Heart right ventricle (tissue), 16 donors: Measurements from ENCODE around the gene WAPL. TPM values are rescaled to one million over a fixed set of nuclear protein-coding genes. Genes with fewer than 3 reads are reported as not detected.

Experiments used
- ATAC-seq, 8 donors: fragments of 200-7000 bp; cut with Tn5 transposase; one replicate each; pipeline ENCODE4 v1.9.1; 2020; ENCODE audit warnings: mild to moderate bottlenecking in 8 of 8, moderate library complexity in 8 of 8, moderate number of reproducible peaks in 1 of 8
- DNase-seq, 2 donors: peaks; one replicate each; pipeline ENCODE4 v3.0.0-alpha.2; 2020
- H3K27ac ChIP-seq, 10 donors: fragments of 200-600 bp; sonication (generic) in 2 of 10; one replicate each; pipeline versions ENCODE4 v1.5.0 to v1.8.0; 2020 to 2022; ENCODE audit warnings: mild to moderate bottlenecking in 3 of 10
- H3K27me3 ChIP-seq, 7 donors: fragments of 200-600 bp; one replicate each; pipeline ENCODE4 v1.8.0; 2021 to 2022; ENCODE audit warnings: mild to moderate bottlenecking in 2 of 7
- H3K36me3 ChIP-seq, 9 donors: fragments of 200-600 bp; sonication (generic) in 1 of 9; one replicate each; pipeline versions ENCODE4 v1.5.0 to v1.8.0; 2020 to 2022; ENCODE audit warnings: mild to moderate bottlenecking in 2 of 9
- H3K4me1 ChIP-seq, 9 donors: fragments of 200-600 bp; sonication (generic) in 1 of 9; one replicate each; pipeline versions ENCODE4 v1.5.0 to v1.8.0; 2020 to 2022; ENCODE audit warnings: mild to moderate bottlenecking in 4 of 9
- H3K4me3 ChIP-seq, 10 donors: fragments of 200-600 bp; sonication (generic) in 2 of 10; one replicate each; pipeline versions ENCODE4 v1.5.0 to v1.8.0; 2020 to 2022; ENCODE audit warnings: mild to moderate bottlenecking in 7 of 10, moderate library complexity in 2 of 10
- H3K9me3 ChIP-seq, 11 donors: fragments of 200-600 bp in 10 of 11; sonication (generic) in 2 of 11; one replicate each; pipeline versions ENCODE4 v1.5.0 to v1.8.0; 2013 to 2022; ENCODE audit warnings: mild to moderate bottlenecking in 2 of 11, control low read depth in 1 of 11, moderate library complexity in 1 of 11
- CTCF ChIP-seq, 9 donors: fragments of 200-600 bp; sonication (generic) in 2 of 9; IDR thresholded peaks; one replicate each; pipeline versions ENCODE4 v1.5.0 to v1.8.0; 2021 to 2022; ENCODE audit warnings: antibody characterized with exemption in 9 of 9, mild to moderate bottlenecking in 5 of 9, moderate library complexity in 1 of 9
- WGBS, 2 donors: extraction: QIAGEN DNeasy Blood & Tissue Kit; methylation state at CpG; one replicate each; pipeline ENCODE4 v1.1.7; 2013; ENCODE audit warnings: inconsistent platforms in 1 of 2; 5-methylcytosine and 5-hydroxymethylcytosine counted together
- intact Hi-C, 10 donors: fragments of 100-400 bp; cut with DNase I; formaldehyde crosslinking; loops; one replicate each; pipeline versions ENCODE4 v1.11.1 to v1.14.2; 2022
- polyA plus RNA-seq, 2 donors: library from polyadenylated mRNA; stranded (reverse); fragments of 200-250 nt; gene quantifications; one replicate each; pipeline ENCODE4 v1.2.3, GENCODE V29; 2013
- total RNA-seq, 10 donors: library from RNA; stranded (reverse); fragmentation: NEBNext Ultra II Directional in 3 of 10; extraction: Animal tissue kit (Norgen Biotek cat#: 25700) in 3 of 10; gene quantifications; one replicate each; pipeline versions ENCODE4 v1.2.1 to v1.2.4, GENCODE V29; 2021 to 2023
- donor health status: Arrhythmogenic right ventricular cardiomyopathy.
- donor health status: ischemic (EF 13 %, LVEDD 7.1; RV severe dilation, severe dysfunction).
- donor health status: healthy with polysubstance abuse.
- donor health status: DM: no; HTN: yes; CAD: no.
- donor health status: DM: no; HTN: no; CAD: no.
- donor health status: ischemic (EF 25% LVEDD 6.9; RV normal size, moderate dysfunction).
- donor health status: ischemic (EF 25% LVEDD 5.7; RV mildly dilated, moderate dysfunction).
- donor health status: healthy.
- donor health status: DM: yes; HTN: yes; CAD: no.
- donor health status: Ischemic cardiomyopathy.
- donor health status: ischemic (EF 35%, LVEDD 5.7; RV mildly dilated, moderate dysfunction).
- donor health status: nonischemic (EF 11% LVEDD 7.7; RV severe dilation, severe dysfunction).
- donor health status: DM: yes; HTN: yes; CAD: no.
- donor health status: PGD.
- donor health status: ischemic (EF 29% LVEDD 5.4; RV normal size, mild dysfunction).
- donor health status: nonischemic (EF 23%, LVEDD 6.1; RV moderate dilation, normal function).

The WAPL gene
- total and polyA plus RNA-seq, 12 donors = 10.0 to 29.5 (median 23.4) TPM

- Histone ChIP-seq H3K36me3 (peaks cover 0 to 86% (median 20%) of the 10 kb centered on the region in 9 donors), H3K27ac (no peak overlapping the region), H3K9me3 (no peaks in the 10 kb centered on the region), H3K27me3 (no peaks in the 10 kb centered on the region), H3K4me3 (no peak overlapping the region), H3K4me1 (peaks cover 0 to 40% (median 15%) of the 10 kb centered on the region in 9 donors)
- DNase-seq = no peak
- ATAC-seq = no peak
- TF ChIP-seq CTCF (IDR thresholded peaks at IDR 0.05) = no peak
- 78 to 90% methylated on average over 3 of the region's 3 CpGs for WGBS, 2 donors
- intact Hi-C loops = no loop called here
Measured at GRCh38 chr10:86497621-86498020, 24.0 kb downstream of the WAPL start.

DNA sequence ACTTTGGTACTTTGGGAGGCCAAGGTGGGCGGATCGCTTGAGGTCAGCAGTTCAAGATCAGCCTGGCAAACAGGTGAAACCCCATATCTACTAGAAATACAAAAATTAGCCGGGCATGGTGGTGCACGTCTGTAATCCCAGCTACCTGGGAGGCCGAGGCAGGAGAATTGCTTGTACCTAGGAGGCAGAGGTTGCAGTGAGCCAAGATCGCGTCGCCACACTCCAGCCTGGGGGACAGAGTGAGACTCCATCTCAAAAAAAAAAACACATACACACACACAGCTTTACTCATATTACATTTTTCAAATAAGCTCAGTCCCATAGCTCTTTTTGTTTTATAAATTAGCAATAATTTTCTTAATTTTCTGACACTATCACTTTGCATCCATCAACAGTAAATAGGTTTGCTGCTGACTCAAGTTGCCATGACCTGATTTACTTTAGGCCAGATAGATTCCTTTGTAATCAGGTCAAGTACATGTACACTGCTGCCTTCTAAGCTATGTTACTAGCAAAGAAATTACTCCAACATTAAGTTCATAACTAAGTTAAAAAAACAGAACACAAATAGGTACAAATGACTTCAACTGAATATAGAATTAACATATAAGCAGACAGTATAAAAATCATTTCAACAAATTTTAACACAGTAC lies 31.5 kb downstream of the WAPL start:
- peaks cover 0 to 87% (median 0%) of the 10 kb centered on the region in 9 donors for H3K36me3 ChIP-seq
- DNase-seq (no peak), ATAC-seq (no peak)
- no peak overlapping the region for H3K27ac ChIP-seq
- peaks cover 0 to 10% (median 0%) of the 10 kb centered on the region in 9 donors for H3K4me1 ChIP-seq
- no peak overlapping the region for H3K4me3 ChIP-seq
- WGBS, 2 donors = 97% methylated on average over 8 of the region's 8 CpGs
- no peaks in the 10 kb centered on the region for H3K9me3 ChIP-seq
- no peaks in the 10 kb centered on the region for H3K27me3 ChIP-seq
- no peak for TF ChIP-seq CTCF (IDR thresholded peaks at IDR 0.05)
- intact Hi-C loops = no loop called here

- H3K4me1 ChIP-seq = peaks cover 0 to 10% (median 0%) of the 10 kb centered on the region in 9 donors
- WGBS, 2 donors = 97 to 100% methylated on average over 1 of the region's 1 CpG
- no peaks in the 10 kb centered on the region for H3K9me3 ChIP-seq
- H3K27me3 ChIP-seq = no peaks in the 10 kb centered on the region
- no peak overlapping the region for H3K4me3 ChIP-seq
- no peak for TF ChIP-seq CTCF (IDR thresholded peaks at IDR 0.05)
- peaks cover 0 to 87% (median 3%) of the 10 kb centered on the region in 9 donors for H3K36me3 ChIP-seq
- intact Hi-C loops = no loop called here
- H3K27ac ChIP-seq = no peak overlapping the region
- DNase-seq (no peak), ATAC-seq (no peak)
Measured at GRCh38 chr10:86489071-86489810, 32.4 kb downstream of the WAPL start.

- Histone ChIP-seq H3K4me3 (no peak overlapping the region), H3K36me3 (peaks cover 0 to 97% (median 3%) of the 10 kb centered on the region in 9 donors), H3K27me3 (no peaks in the 10 kb centered on the region), H3K27ac (no peak overlapping the region), H3K4me1 (peaks cover 0 to 10% (median 0%) of the 10 kb centered on the region in 9 donors), H3K9me3 (no peaks in the 10 kb centered on the region)
- ATAC-seq = no peak
- TF ChIP-seq CTCF (IDR thresholded peaks at IDR 0.05) = no peak
- no peak for DNase-seq
- 91 to 92% methylated on average over 4 of the region's 4 CpGs for WGBS, 2 donors
- intact Hi-C loops = no loop called here
Measured at GRCh38 chr10:86486856-86487255, 34.7 kb downstream of the WAPL start.
